ENCODE measurements around the gene PREB.

Gene PREB

GRCh38 chr2:27095745-27096651 is 38.4 kb downstream of the PREB start:
- DNase-seq (ENCODE audit: low spot score): peak; percentile 78

- no peak for DNase-seq (ENCODE audit: low spot score)
Observed at GRCh38 chr2:27095427-27095744, 39.0 kb downstream of the PREB start.

GRCh38 chr2:27094353-27094984 is 40.0 kb downstream of the PREB start:
- no peak for DNase-seq (ENCODE audit: low spot score)

- no peak for DNase-seq (ENCODE audit: low spot score)
Observed at GRCh38 chr2:27093430-27094352, 40.7 kb downstream of the PREB start.

- peak; percentile 29 for DNase-seq (ENCODE audit: low spot score)
Observed at GRCh38 chr2:27092696-27093429, 41.6 kb downstream of the PREB start.

- no peak for DNase-seq (ENCODE audit: low spot score)
Observed at GRCh38 chr2:27091746-27092695, 42.4 kb downstream of the PREB start.

GRCh38 chr2:27089111-27089954 is 45.1 kb downstream of the PREB start:
- DNase-seq (ENCODE audit: low spot score): no peak

GRCh38 chr2:27088634-27089033 is 45.8 kb downstream of the PREB start:
- no peak for DNase-seq (ENCODE audit: low spot score)

GRCh38 chr2:27087823-27088410 is 46.5 kb downstream of the PREB start:
- DNase-seq (ENCODE audit: low spot score): no peak

- DNase-seq (ENCODE audit: low spot score): peak; percentile 10
Observed at GRCh38 chr2:27086724-27087593, 47.5 kb downstream of the PREB start, which contains the start of gene KHK. Gene KHK (plus strand): TSS chr2:27086772. CDS start chr2:27087260, 488 bp downstream.

GRCh38 chr2:27086090-27086723 is 48.2 kb downstream of the PREB start:
- DNase-seq (ENCODE audit: low spot score): peak; percentile 97

GRCh38 chr2:27085673-27086089 is 48.8 kb downstream of the PREB start:
- peak; percentile 71 for DNase-seq (ENCODE audit: low spot score)

GRCh38 chr2:27085062-27085672 is 49.3 kb downstream of the PREB start:
- DNase-seq (ENCODE audit: low spot score): no peak

- no peak for DNase-seq (ENCODE audit: low spot score)
Observed at GRCh38 chr2:27084297-27085061, 50.0 kb downstream of the PREB start.

- no peak for DNase-seq (ENCODE audit: low spot score)
Observed at GRCh38 chr2:27083410-27084296, 50.8 kb downstream of the PREB start.
